ENCODE data around the gene DPP10. TPM values are rescaled to one million over a fixed set of nuclear protein-coding genes. Genes with fewer than 3 reads are reported as not detected.

The DPP10 gene
- total and polyA plus RNA-seq, 7 donors, result 0.60 to 4.4 (median 3.5) TPM

- TF ChIP-seq POLR2A (IDR thresholded peaks at IDR 0.05) (no peak), EP300 (IDR thresholded peaks at IDR 0.05) (no peak), POLR2AphosphoS5 (IDR thresholded peaks at IDR 0.05) (no peak)
- TF ChIP-seq, protein P1, sequence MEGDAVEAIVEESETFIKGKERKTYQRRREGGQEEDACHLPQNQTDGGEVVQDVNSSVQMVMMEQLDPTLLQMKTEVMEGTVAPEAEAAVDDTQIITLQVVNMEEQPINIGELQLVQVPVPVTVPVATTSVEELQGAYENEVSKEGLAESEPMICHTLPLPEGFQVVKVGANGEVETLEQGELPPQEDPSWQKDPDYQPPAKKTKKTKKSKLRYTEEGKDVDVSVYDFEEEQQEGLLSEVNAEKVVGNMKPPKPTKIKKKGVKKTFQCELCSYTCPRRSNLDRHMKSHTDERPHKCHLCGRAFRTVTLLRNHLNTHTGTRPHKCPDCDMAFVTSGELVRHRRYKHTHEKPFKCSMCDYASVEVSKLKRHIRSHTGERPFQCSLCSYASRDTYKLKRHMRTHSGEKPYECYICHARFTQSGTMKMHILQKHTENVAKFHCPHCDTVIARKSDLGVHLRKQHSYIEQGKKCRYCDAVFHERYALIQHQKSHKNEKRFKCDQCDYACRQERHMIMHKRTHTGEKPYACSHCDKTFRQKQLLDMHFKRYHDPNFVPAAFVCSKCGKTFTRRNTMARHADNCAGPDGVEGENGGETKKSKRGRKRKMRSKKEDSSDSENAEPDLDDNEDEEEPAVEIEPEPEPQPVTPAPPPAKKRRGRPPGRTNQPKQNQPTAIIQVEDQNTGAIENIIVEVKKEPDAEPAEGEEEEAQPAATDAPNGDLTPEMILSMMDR (IDR thresholded peaks at IDR 0.05), result no peak
- no peaks in the 10 kb centered on the region for H3K27me3 ChIP-seq
- H3K36me3 ChIP-seq, result no peaks in the 10 kb centered on the region
- H3K9me3 ChIP-seq, result no peaks in the 10 kb centered on the region
- 23 to 43% methylated on average over 5 of the region's 5 CpGs for WGBS, 2 donors
- DNase-seq, result no peak
- intact Hi-C loops (cut with DNase I), result no loop called here
- H3K4me3 ChIP-seq, result no peak overlapping the region
- H3K27ac ChIP-seq, result no peak overlapping the region
- H3K4me1 ChIP-seq, result no peaks in the 10 kb centered on the region
Observed at GRCh38 chr2:115396579-115396978, 954.1 kb downstream of the DPP10 start.

GRCh38 chr2:115400940-115401339 is 958.5 kb downstream of the DPP10 start:
- intact Hi-C loops (cut with DNase I), result no loop called here
- 91 to 94% methylated on average over 2 of the region's 2 CpGs for WGBS, 2 donors
- Histone ChIP-seq H3K9me3 (no peaks in the 10 kb centered on the region), H3K27ac (no peak overlapping the region), H3K4me1 (no peaks in the 10 kb centered on the region), H3K4me3 (no peak overlapping the region), H3K27me3 (no peaks in the 10 kb centered on the region), H3K36me3 (no peaks in the 10 kb centered on the region)
- DNase-seq, result no peak
- no peak for TF ChIP-seq POLR2AphosphoS5 (IDR thresholded peaks at IDR 0.05)
- TF ChIP-seq POLR2A (IDR thresholded peaks at IDR 0.05), result no peak
- TF ChIP-seq, protein P1 (IDR thresholded peaks at IDR 0.05), result no peak
- TF ChIP-seq EP300 (IDR thresholded peaks at IDR 0.05), result no peak

DNA sequence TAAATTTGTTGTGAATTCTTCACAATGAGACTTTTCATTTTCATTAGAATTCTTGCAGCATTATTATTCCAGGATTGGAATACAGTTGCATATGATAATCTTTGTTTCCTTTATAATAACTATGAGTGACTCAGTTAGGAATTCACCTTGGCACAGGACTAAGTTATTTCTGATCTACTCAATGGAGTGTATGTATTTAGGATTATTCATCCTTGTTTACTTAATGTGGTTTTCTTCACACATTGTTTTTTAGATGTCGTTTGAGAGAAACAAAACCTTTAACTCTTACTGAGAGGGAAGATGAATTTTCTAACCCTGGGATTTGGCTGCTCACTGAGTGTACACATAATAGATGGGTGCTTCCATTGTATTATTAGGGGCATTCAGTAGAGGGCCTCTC is 970.1 kb downstream of the DPP10 start:
- Histone ChIP-seq H3K27ac (no peak overlapping the region), H3K36me3 (no peaks in the 10 kb centered on the region), H3K27me3 (no peaks in the 10 kb centered on the region), H3K4me3 (no peak overlapping the region), H3K9me3 (no peaks in the 10 kb centered on the region), H3K4me1 (no peaks in the 10 kb centered on the region)
- TF ChIP-seq POLR2A (IDR thresholded peaks at IDR 0.05), result no peak
- DNase-seq, result no peak
- intact Hi-C loops (cut with DNase I), result no loop called here
- WGBS, 2 donors, result 0 to 23% methylated on average over 1 of the region's 1 CpG

DNA sequence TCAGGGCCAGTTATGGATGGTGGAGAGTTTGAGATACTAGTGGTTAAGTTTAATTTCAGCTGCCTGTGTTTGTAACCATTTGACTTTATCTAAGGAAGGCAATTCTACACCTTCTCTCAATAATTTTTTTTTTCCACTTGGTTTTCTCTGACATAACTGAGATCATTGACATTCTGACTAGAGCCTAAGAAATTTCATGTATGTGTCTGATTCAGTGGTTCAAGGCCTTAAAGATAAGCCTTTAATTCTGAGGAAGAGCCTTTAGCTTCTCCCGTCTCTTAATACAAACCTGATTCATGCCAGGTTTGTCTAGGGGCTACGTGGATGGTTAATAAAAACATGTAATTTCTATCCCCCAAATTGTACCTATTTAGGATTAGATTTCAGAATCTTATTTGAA is 971.4 kb downstream of the DPP10 start:
- intact Hi-C loops (cut with DNase I), result no loop called here
- H3K27ac ChIP-seq, result no peak overlapping the region
- H3K4me3 ChIP-seq, result no peak overlapping the region

DNA sequence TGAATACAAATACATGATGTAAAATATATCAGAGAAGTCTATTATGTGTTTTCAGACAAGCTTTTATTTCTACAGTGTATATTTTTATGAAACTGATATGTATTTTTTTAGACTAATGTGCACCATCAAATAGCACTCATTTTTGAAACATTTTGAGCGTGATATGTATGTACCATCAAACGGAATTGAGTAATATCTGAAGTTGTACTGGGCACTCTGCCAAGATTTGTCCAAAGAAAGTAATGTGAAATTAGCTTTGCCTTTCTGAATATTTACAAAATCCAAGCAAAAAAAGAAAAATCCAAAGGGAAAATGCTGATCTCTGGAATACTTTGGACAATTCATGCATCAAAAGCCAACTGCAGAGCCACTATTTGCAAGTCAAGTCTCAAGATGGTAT is 972.0 kb downstream of the DPP10 start:
- 73 to 85% methylated on average over 2 of the region's 2 CpGs for WGBS, 2 donors
- H3K27me3 ChIP-seq, result no peaks in the 10 kb centered on the region
- TF ChIP-seq POLR2AphosphoS5 (IDR thresholded peaks at IDR 0.05), result no peak
- TF ChIP-seq, protein P1 (IDR thresholded peaks at IDR 0.05), result no peak
- no peak for TF ChIP-seq EP300 (IDR thresholded peaks at IDR 0.05)
- TF ChIP-seq POLR2A (IDR thresholded peaks at IDR 0.05), result no peak
- H3K4me3 ChIP-seq, result no peak overlapping the region
- H3K4me1 ChIP-seq, result no peaks in the 10 kb centered on the region
- DNase-seq, result no peak
- H3K36me3 ChIP-seq, result no peaks in the 10 kb centered on the region
- no peak overlapping the region for H3K27ac ChIP-seq
- intact Hi-C loops (cut with DNase I), result no loop called here
- no peaks in the 10 kb centered on the region for H3K9me3 ChIP-seq

More for the DNA sequence above, 971.4 kb downstream of the DPP10 start:
- no peaks in the 10 kb centered on the region for H3K9me3 ChIP-seq
- WGBS, 2 donors, result 78 to 90% methylated on average over 2 of the region's 2 CpGs
- TF ChIP-seq POLR2AphosphoS5 (IDR thresholded peaks at IDR 0.05), result no peak
- TF ChIP-seq EP300 (IDR thresholded peaks at IDR 0.05), result no peak
- no peaks in the 10 kb centered on the region for H3K27me3 ChIP-seq
- H3K36me3 ChIP-seq, result no peaks in the 10 kb centered on the region
- DNase-seq, result no peak
- no peaks in the 10 kb centered on the region for H3K4me1 ChIP-seq

DNA sequence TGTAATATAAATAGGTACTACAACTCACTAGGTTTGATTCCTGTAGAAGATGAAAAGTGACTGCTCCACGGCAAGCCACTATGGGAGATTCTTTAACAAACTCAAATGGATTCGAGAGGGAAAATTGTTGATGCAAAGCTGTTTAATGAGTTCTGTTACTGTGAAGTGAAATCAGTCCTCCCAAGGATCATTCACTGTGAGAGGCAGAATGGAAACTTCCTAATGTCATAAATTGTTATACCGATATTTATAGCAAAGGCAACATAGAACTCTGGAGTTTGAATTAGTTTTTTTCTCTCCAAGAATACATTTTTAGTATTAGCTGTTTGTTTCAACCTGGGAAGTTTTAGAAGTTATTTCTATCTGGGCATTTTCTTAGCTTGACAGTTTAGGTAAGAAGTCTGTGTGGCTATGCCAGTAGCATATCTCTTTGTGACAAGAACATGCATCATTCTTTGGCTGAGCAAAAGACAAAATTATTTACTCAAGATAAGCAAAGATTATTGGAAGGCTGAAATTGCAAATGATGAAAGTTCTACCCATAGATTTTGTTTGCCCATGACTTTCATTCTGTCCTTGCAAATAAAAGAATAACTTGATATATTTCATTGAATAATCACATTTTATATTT is 979.7 kb downstream of the DPP10 start:
- DNase-seq, result no peak
- H3K27ac ChIP-seq, result no peak overlapping the region

More for the DNA sequence above, 979.7 kb downstream of the DPP10 start:
- intact Hi-C loops (cut with DNase I), result no loop called here
- peaks cover 0 to 4% (median 0%) of the 10 kb centered on the region in 4 donors for H3K9me3 ChIP-seq
- no peak overlapping the region for H3K4me3 ChIP-seq
- TF ChIP-seq POLR2A (IDR thresholded peaks at IDR 0.05) (no peak), POLR2AphosphoS5 (IDR thresholded peaks at IDR 0.05) (no peak), EP300 (IDR thresholded peaks at IDR 0.05) (no peak)
- TF ChIP-seq, protein P1 (IDR thresholded peaks at IDR 0.05), result no peak
- H3K36me3 ChIP-seq, result no peaks in the 10 kb centered on the region
- no peaks in the 10 kb centered on the region for H3K4me1 ChIP-seq
- WGBS, 2 donors, result 73 to 85% methylated on average over 3 of the region's 3 CpGs
- H3K27me3 ChIP-seq, result no peaks in the 10 kb centered on the region

Measured in sigmoid colon (tissue), 7 donors.